OCI-LY3 (cell line): Measurements from ENCODE around the gene NPNT.

ENCODE experiments used
- EZH2phosphoT487 ChIP-seq: fragments of 200-600 bp; shearing (Covaris generic); IDR thresholded peaks from 2 replicates; pipeline ENCODE4 v1.6.1; 2018; ENCODE audit warnings: antibody characterized with exemption, mixed run types, low read depth
- TF ChIP-seq, protein P1 (sequence below): fragments of 200-600, 300-600 bp; sonication (generic); IDR thresholded peaks from 2 replicates; pipeline ENCODE4 v1.5.1; 2014; ENCODE audit warnings: antibody characterized with exemption, low read length, low read depth

DNA sequence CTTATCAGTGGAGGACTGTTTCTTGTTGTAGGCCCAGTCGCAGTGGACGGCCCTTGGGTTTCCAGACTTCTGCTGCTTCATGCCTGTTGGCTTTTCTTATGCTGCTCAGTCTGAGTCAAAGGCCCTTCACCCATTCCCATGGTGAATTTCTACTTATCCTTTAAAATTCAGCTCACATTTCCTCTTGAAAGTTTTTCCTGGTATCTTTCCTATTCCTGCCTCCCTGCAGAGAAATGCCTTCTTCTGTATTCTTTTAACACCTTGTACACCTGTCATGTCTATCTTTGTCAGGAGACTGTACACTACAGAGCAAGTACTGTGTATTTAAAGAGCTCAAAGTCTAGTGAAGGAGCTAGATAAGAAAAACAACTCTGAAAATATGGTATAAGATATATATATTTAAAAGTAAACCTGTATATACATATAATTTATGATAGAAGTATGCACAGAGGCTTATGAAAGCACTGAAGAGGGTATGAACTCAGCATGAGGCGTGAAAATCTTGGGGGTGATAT is 22.0 kb downstream of the NPNT start:
- TF ChIP-seq, protein P1, sequence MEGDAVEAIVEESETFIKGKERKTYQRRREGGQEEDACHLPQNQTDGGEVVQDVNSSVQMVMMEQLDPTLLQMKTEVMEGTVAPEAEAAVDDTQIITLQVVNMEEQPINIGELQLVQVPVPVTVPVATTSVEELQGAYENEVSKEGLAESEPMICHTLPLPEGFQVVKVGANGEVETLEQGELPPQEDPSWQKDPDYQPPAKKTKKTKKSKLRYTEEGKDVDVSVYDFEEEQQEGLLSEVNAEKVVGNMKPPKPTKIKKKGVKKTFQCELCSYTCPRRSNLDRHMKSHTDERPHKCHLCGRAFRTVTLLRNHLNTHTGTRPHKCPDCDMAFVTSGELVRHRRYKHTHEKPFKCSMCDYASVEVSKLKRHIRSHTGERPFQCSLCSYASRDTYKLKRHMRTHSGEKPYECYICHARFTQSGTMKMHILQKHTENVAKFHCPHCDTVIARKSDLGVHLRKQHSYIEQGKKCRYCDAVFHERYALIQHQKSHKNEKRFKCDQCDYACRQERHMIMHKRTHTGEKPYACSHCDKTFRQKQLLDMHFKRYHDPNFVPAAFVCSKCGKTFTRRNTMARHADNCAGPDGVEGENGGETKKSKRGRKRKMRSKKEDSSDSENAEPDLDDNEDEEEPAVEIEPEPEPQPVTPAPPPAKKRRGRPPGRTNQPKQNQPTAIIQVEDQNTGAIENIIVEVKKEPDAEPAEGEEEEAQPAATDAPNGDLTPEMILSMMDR = no peak
- TF ChIP-seq EZH2phosphoT487 = no peak
